Dedifferentiated amniotic fluid mesenchymal stem cell (primary cell): ENCODE results near the gene CYP8B1.

ENCODE experiments used
- DNase-seq: peaks from one replicate; pipeline ENCODE4 v3.0.0-alpha.2; 2016; ENCODE audit errors: extremely low spot score

Gene CYP8B1

DNA sequence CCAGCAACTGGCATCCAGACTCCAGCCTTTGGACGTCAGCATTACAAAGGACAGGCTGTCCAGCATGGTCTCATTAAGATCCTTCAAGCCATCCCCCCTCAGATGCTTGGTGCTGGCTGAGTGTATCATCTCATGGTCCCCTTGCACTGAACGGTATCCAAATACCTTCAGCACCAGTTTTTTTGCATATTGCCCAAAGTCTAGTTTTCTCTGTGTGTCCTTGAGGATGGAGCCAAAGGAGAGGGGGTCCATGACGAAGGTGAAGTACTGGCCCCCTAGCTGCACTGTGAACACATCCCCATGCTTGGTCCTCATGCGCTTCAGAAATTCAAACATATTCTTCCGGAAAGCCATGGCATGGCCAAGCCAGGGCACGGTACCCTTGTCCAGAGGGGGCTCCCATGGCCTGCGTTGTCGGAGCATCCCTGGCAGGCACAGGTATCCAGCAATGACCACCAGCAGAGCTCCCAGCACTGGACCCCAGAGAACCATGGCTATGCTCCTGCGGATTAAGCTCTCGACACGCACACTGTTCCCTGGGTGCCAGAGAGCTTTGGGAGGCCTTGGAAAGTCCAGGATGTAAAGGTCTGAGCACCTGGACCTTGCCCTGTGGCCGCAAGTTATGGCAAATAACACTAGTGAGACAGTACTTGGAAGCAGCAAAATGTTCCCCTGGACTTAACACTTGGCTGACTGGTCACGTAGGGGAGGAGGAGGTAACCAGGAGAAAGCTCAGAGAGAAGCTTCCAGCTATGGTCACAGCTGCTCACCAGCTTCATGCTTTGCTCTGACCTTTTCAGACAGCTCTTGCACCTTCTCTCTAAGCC, at the start of gene CYP8B1:
TSS of gene CYP8B1 (minus strand) at position 555 of the 827 bp plus-strand sequence. CDS start at position 492, 63 bp downstream.
- DNase-seq: no peak

GRCh38 chr3:42923606-42924005, 47.9 kb upstream of the CYP8B1 start:
- no peak for DNase-seq

DNA sequence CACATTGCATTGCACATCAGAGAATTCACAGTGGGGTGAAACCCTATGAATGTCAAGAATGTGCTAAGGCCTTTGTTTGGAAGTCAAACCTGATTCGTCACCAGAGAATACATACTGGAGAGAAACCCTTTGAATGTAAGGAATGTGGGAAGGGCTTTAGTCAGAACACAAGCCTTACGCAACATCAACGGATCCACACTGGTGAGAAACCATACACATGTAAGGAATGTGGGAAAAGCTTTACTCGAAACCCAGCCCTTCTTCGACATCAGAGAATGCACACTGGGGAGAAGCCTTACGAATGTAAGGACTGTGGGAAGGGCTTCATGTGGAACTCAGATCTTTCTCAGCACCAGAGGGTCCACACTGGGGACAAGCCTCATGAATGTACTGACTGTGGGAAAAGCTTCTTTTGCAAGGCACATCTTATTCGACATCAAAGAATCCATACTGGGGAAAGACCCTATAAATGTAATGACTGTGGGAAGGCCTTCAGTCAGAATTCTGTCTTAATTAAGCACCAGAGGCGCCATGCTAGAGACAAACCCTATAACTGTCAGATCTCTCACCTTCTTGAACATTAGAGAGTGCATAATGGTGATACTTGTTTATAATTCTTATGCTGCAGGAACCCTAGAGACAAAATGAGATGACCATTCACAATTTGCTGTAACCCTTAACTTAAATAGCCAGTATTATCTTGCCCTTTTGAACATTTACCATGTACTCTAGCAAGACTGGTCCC, 39.3 kb upstream of the CYP8B1 start:
- no peak for DNase-seq

GRCh38 chr3:42911551-42911950, 35.9 kb upstream of the CYP8B1 start:
- no peak for DNase-seq

DNA sequence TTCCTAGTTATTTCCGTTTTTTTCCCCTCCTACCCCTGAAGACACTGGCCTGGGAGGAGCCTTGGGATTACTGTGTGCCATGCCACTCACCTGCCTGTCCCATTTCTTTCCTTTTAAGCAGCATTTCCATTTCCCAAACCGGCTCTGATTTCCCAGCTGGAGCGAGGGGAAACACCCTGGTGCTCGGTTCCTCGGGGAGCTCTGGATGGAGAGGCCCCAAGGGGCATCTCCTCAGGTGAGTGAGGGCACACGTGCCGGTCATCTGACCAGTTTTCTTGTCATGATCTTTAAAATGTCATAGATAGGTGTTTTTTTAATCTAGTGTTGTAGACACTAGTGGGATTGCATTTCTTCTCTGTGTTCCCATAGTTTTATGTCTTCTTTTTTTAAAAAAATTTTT, 33.0 kb upstream of the CYP8B1 start:
- DNase-seq: no peak

DNA sequence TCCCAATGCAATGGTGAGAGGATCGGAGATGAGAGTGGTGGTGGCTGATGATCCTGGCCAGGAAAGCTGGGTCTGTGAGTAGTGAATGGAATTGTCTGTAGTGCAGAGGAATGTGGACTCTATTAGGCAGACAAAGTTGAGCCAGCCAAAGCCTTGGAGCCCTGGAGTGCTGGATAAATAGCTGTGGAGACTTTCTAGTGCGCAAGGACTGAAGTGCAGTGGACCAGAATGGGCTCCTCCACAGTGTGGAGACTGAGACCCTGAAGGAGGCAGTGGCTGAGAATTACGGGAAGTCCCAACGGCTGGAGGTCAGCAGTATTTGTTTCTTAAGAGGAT, 31.1 kb upstream of the CYP8B1 start:
- DNase-seq: no peak

- no peak for DNase-seq
Measured at GRCh38 chr3:42906070-42906847, 30.6 kb upstream of the CYP8B1 start, which contains the start of gene ZNF662. TSS of gene ZNF662 (plus strand) at chr3:42906142. CDS start at chr3:42908115, 1,973 bp downstream.

DNA sequence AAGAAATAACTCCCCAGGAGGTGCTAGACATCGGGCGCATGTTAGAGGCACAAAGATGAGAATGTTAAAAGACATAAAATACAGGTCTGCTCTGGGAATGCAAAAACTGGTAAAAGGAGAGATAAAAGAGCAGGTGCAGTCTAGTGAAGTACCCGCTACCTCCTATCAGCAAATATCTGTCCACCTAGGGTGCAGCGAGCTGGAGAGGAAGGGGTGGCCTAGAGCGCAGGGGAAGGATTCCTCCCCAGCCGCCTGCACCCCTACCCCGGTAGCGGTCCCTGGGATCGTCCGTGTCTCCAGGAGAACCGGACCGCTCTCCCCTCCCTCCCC, 30.0 kb upstream of the CYP8B1 start:
- no peak for DNase-seq

DNA sequence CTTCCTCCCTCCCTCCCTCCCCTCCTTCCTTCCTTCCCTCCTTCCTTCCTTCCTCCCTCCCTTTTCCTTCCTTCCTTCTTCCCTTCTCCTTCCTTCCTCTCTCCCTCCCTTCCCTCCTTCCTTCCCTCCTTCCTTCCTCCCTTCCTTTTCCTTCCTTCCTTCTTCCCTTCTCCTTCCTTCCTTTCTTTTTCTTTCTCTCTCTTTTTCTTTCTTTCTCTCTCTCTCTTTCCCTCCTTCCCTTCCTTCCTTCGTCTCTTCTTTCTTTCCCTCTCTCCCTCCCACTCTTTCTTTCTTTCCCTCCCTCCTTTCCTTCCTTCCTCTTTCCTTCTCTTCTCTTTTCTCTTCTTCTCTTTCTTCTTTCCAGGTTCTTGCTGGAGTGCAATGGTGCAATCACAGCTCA, 28.4 kb upstream of the CYP8B1 start:
- no peak for DNase-seq

GRCh38 chr3:42902257-42902656, 26.6 kb upstream of the CYP8B1 start:
- no peak for DNase-seq

- no peak for DNase-seq
Measured at GRCh38 chr3:42901073-42901415, 25.4 kb upstream of the CYP8B1 start.

GRCh38 chr3:42900226-42901072, 24.8 kb upstream of the CYP8B1 start:
- DNase-seq: no peak

- DNase-seq: no peak
Measured at GRCh38 chr3:42898896-42899675, 23.4 kb upstream of the CYP8B1 start.

DNA sequence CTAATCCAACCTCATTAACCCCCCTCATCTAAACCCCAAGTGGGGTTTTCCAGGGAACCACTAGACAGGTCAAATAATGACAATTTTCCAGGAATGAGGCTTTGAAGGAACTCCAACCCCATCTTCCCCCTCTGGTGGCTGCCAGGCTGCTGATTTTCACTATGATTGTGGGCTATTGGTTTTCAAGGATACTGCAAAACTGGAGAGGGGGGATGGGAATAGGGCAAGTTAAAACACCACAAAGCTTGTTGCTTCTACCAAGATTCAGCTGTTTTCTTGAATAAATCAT, 19.8 kb upstream of the CYP8B1 start:
- DNase-seq: no peak

GRCh38 chr3:42894698-42895579, 19.3 kb upstream of the CYP8B1 start:
- no peak for DNase-seq

DNA sequence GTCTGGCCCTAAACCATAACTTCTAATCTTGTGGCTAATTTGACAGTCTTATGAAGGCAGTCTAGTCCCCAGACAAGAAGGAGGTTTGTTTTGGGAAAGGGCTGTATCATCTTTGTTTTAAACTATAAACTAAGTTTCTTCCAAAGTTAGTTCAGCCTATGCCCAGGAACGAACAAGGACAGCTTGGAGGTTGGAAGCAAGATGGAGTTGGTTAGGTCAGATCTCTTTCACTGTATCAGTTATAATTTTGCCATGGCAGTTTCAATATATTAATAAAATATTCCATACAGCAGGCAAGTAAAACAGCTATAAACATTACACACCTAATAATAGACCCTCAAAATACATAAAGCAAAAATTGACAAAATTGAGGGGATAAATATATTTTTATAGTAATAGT, 17.1 kb upstream of the CYP8B1 start:
- DNase-seq: no peak

- no peak for DNase-seq
Measured at GRCh38 chr3:42892169-42892568, 16.5 kb upstream of the CYP8B1 start.

DNA sequence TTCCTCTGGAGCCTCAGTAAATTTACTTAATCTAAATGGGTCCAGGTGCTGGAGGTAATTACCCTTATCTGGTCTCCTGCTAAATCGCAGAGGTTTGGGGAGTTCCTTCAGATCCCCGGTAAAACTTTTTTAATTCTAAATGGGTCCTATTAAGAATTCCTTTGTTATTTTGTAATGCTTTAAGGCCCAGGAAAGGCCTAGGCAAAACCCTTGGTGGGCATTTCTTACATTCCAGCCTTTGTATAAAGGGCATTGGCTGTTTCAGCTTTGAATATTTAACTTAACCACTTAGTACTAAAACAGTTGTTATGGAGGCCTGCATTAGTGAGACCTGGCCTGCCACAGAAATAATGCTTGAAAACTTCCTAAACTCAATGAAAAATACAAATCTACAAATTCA, 15.4 kb upstream of the CYP8B1 start:
- DNase-seq: no peak

DNA sequence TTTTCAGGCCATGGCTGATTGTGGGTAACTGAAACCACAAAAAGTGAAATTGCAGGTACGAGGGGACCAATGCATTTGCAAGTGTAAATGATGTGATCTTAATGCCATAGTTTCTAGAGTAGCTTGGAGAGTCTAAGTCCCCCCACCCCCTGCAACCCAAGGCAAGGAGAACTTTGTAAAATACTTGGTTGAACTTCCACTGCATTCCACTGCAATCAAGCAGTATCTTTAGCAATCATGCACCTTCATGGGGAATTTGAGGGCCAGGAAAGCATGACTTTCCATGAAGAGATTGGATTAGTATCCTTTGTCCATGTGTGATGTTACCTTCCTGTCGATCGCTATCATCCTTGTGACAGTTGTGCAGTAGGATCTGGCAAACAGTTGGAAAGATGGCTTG, 11.4 kb upstream of the CYP8B1 start:
- DNase-seq: no peak

DNA sequence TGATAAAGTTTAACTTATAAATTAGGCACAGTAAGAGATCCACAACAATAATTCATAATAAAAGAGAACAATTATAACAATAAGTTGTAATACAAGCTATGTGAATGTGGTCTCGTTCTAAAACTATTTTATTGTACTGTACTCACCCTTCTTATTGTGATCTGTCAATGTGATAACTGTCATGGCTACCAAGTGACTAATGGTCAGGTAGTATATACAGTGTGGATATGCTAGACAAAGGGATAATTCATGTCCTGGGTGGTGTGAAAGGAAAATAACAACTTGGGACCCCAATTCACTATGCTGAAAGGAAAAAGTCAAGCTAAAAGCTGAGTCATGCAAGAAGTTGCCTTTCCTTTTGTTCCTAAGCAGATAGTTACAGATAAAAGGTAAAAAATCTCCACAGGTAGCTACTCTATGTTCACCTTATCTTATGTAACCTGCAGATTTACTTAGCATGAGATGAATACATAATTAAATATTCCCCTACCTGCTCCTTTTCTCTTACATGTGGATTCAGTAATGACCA, 10.7 kb upstream of the CYP8B1 start:
- no peak for DNase-seq
